ENCODE results near the gene KCNA4. TPM values are rescaled to one million over a fixed set of nuclear protein-coding genes. Genes with fewer than 3 reads are reported as not detected.
"Not testable (repeated sequence)": the region's sequence is repeated elsewhere in the genome, so short reads cannot be mapped to it uniquely, and the experiment has no call there.

The KCNA4 gene
- total and polyA plus RNA-seq, 11 donors, result 1.7 to 12.2 (median 6.8) TPM

GRCh38 chr11:30041171-30041570, 24.3 kb upstream of the KCNA4 start:
- ATAC-seq (no peak), DNase-seq (no peak)
- intact Hi-C loops (cut with DNase I), result loop anchor here in 2 of 10 donors (10.0 kb wide), 2 partner anchors 186 to 196 kb away; no protein-coding TSS in a partner anchor
- no peak overlapping the region for H3K4me3 ChIP-seq
- 93 to 95% (median 94%) methylated on average over 14 of the region's 14 CpGs for WGBS, 4 donors
- no peaks in the 10 kb centered on the region for H3K36me3 ChIP-seq
- no peak overlapping the region for H3K27ac ChIP-seq
- H3K9me3 ChIP-seq, result no peaks in the 10 kb centered on the region
- H3K4me1 ChIP-seq, result peaks cover 0 to 7% (median 0%) of the 10 kb centered on the region in 12 donors
- H3K27me3 ChIP-seq, result no peaks in the 10 kb centered on the region
- TF ChIP-seq, protein P1, sequence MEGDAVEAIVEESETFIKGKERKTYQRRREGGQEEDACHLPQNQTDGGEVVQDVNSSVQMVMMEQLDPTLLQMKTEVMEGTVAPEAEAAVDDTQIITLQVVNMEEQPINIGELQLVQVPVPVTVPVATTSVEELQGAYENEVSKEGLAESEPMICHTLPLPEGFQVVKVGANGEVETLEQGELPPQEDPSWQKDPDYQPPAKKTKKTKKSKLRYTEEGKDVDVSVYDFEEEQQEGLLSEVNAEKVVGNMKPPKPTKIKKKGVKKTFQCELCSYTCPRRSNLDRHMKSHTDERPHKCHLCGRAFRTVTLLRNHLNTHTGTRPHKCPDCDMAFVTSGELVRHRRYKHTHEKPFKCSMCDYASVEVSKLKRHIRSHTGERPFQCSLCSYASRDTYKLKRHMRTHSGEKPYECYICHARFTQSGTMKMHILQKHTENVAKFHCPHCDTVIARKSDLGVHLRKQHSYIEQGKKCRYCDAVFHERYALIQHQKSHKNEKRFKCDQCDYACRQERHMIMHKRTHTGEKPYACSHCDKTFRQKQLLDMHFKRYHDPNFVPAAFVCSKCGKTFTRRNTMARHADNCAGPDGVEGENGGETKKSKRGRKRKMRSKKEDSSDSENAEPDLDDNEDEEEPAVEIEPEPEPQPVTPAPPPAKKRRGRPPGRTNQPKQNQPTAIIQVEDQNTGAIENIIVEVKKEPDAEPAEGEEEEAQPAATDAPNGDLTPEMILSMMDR (IDR thresholded peaks at IDR 0.05), result no peak
- TF ChIP-seq POLR2A (IDR thresholded peaks at IDR 0.05), result no peak

- H3K27me3 ChIP-seq; H3K4me3 ChIP-seq; ATAC-seq; intact Hi-C loops (cut with DNase I); H3K27ac ChIP-seq; H3K36me3 ChIP-seq; H3K4me1 ChIP-seq; DNase-seq: not testable (repeated sequence)
- peaks cover 0 to 15% (median 0%) of the 10 kb centered on the region in 12 donors for H3K9me3 ChIP-seq
- WGBS, 4 donors, result 69 to 75% (median 72%) methylated on average over 4 of the region's 4 CpGs
Measured at GRCh38 chr11:30034746-30035145, 17.9 kb upstream of the KCNA4 start.

DNA sequence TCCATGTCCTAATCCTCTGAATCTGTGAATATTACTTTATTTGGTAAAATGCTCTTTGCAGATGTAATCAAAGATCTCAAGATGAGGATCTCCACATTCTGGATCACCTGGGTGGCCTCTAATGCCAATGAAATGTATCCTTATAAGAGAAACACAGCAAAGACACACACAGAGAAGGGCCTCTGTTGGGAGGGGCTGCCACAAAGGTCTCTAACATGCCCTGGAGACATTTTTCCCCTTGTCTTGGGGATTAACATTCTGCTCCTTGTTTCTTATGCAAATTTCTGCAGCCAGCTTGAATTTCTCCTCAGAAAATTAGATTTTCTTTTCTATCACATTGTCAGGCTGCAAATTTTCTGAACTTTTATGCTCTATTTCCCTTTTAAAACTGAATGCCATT, 17.3 kb upstream of the KCNA4 start:
- H3K36me3 ChIP-seq; H3K27ac ChIP-seq; intact Hi-C loops (cut with DNase I); H3K27me3 ChIP-seq; H3K4me1 ChIP-seq; DNase-seq; H3K4me3 ChIP-seq; ATAC-seq: not testable (repeated sequence)
- H3K9me3 ChIP-seq, result peaks cover 0 to 15% (median 0%) of the 10 kb centered on the region in 12 donors

DNA sequence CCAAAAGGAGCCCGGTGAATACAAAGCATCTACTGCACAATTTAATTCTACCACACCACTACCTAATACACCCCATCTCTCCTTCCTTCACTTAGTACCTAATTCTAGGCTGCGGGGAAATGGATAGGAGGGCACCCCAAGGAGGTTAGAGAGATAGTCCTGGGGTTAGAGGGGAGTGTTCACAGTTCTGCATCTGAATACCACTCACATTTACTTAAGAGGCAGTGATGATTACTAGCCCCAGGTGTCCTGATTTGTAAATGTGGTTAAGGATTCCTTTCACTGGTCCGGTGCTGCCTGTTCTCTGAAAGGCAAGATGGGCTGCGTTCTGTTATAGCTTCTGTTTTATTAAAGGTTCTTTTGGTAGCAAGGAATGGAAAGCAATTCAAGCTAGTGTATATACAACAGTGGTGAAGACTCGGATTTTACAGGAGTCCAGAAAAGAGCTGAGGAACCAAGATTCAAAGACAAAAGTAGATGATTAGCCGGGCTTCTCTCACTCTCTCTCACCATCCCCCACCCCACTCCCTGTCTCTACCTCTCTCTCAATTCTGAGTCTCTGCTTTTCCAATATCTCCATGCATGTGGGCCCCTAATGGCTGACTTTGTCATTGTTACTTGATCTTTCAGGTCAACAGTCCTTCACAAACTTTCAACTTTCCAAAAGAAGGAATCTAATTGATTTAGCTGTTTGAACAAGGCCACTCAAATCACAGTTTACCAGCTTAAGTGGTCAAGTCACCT, 8.7 kb upstream of the KCNA4 start:
- H3K9me3 ChIP-seq, result no peaks in the 10 kb centered on the region
- WGBS, 4 donors, result 53 to 63% (median 55%) methylated on average over 6 of the region's 6 CpGs
- no peak for TF ChIP-seq POLR2A (IDR thresholded peaks at IDR 0.05)
- TF ChIP-seq, protein P1 (IDR thresholded peaks at IDR 0.05), result no peak
- H3K4me3 ChIP-seq, result no peak overlapping the region
- no peak overlapping the region for H3K27ac ChIP-seq
- no peaks in the 10 kb centered on the region for H3K36me3 ChIP-seq
- DNase-seq, result no peak
- intact Hi-C loops (cut with DNase I), result loop anchor here in 1 of 10 donors (5.0 kb wide), 1 partner anchor 178 kb away; no protein-coding TSS in a partner anchor
- no peak for ATAC-seq
- H3K27me3 ChIP-seq, result no peaks in the 10 kb centered on the region
- H3K4me1 ChIP-seq, result no peaks in the 10 kb centered on the region

GRCh38 chr11:30023074-30023473, 6.2 kb upstream of the KCNA4 start:
- intact Hi-C loops (cut with DNase I), result no loop called here
- H3K36me3 ChIP-seq, result no peaks in the 10 kb centered on the region
- TF ChIP-seq, protein P1 (IDR thresholded peaks at IDR 0.05), result no peak
- TF ChIP-seq POLR2A (IDR thresholded peaks at IDR 0.05), result no peak
- no peak overlapping the region for H3K4me3 ChIP-seq
- H3K27me3 ChIP-seq, result peaks cover 0 to 9% (median 0%) of the 10 kb centered on the region in 9 donors
- H3K9me3 ChIP-seq, result no peaks in the 10 kb centered on the region
- DNase-seq (no peak), ATAC-seq (no peak)
- no peak overlapping the region for H3K27ac ChIP-seq
- H3K4me1 ChIP-seq, result no peaks in the 10 kb centered on the region
- WGBS, 4 donors, result 12 to 22% (median 17%) methylated on average over 2 of the region's 2 CpGs
